Measurements from ENCODE around the gene SLC25A10.

Gene SLC25A10

DNA sequence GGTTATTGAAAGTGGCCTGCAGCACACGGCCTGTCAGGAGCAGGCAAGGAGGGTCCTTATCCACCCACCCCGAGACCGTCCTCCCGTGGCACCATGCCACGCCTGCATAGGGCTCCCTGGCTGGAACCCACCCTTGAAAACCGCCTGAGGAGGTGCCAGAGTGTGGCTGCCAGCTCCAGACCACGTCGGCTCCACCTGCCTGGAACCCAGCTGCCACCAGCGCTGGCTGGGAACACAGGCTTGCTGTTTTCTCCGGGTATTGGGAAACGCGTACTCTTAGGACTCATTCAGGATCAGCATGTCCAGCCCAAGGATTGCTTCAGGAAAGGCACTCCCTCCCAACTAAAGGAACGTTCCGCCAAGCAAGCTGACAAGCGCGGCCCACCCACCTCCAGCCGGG is 35.2 kb upstream of the SLC25A10 start:
- no peaks in the 10 kb centered on the region for H3K9me3 ChIP-seq (ENCODE audit: severe bottlenecking)
- no peaks in the 10 kb centered on the region for H3K27me3 ChIP-seq (ENCODE audit: insufficient read depth, low read depth, severe bottlenecking)
- no peak overlapping the region for H3K4me3 ChIP-seq (ENCODE audit: low read depth, low read length)
- no peak for DNase-seq
- peaks cover 51% of the 10 kb centered on the region for H3K36me3 ChIP-seq
- TF ChIP-seq, protein P1, sequence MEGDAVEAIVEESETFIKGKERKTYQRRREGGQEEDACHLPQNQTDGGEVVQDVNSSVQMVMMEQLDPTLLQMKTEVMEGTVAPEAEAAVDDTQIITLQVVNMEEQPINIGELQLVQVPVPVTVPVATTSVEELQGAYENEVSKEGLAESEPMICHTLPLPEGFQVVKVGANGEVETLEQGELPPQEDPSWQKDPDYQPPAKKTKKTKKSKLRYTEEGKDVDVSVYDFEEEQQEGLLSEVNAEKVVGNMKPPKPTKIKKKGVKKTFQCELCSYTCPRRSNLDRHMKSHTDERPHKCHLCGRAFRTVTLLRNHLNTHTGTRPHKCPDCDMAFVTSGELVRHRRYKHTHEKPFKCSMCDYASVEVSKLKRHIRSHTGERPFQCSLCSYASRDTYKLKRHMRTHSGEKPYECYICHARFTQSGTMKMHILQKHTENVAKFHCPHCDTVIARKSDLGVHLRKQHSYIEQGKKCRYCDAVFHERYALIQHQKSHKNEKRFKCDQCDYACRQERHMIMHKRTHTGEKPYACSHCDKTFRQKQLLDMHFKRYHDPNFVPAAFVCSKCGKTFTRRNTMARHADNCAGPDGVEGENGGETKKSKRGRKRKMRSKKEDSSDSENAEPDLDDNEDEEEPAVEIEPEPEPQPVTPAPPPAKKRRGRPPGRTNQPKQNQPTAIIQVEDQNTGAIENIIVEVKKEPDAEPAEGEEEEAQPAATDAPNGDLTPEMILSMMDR (IDR thresholded peaks at IDR 0.05; ENCODE audit: low read depth, low read length) = no peak
- H3K27ac ChIP-seq = no peak overlapping the region

DNA sequence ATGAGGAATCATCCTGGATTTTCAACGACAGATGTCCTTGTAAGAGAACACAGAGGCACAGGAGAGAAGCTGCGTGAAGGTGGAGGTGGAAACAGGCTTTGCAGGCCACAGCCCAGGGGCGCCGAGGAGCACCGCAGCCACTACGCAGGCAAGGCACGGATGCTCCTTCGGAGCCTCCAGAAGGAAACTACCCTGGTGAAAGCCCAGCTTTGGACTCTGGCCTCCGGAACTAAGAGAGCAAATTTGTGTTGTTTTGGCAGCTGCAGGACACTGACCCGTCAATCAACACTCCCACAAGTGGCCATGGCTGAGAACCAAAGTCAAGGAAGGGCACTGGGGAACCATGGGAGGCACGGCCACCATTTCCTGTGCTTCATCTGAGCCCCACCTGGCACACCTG is 31.9 kb upstream of the SLC25A10 start:
- no peak overlapping the region for H3K27ac ChIP-seq

DNA sequence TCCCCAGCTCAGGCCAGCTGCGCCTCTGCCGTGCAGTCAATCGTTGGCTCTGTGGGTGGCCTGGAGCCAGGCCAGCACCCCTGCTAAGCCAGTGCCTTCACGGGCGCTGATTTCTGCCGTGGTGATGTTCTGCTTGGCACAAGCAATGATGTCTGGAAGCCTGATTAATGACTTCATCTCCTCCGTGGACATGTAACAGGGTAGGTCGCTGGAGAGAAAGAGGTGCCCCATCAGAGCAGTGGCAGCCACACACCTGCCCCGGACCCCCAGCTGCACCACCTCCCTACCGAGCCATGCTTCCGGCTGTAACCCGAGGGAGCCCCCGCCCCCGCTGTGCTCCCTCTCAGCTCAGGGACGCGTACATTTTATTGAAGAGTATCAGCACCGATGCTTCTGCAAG is 30.4 kb upstream of the SLC25A10 start:
- no peak for DNase-seq
- TF ChIP-seq, protein P1 (IDR thresholded peaks at IDR 0.05; ENCODE audit: low read depth, low read length) = no peak
- Histone ChIP-seq H3K4me3 (ENCODE audit: low read depth, low read length) (no peak overlapping the region), H3K36me3 (peaks cover 46% of the 10 kb centered on the region), H3K27ac (no peak overlapping the region), H3K9me3 (ENCODE audit: severe bottlenecking) (no peaks in the 10 kb centered on the region), H3K27me3 (ENCODE audit: insufficient read depth, low read depth, severe bottlenecking) (no peaks in the 10 kb centered on the region)

More for the DNA sequence above, 31.9 kb upstream of the SLC25A10 start:
- Histone ChIP-seq H3K9me3 (ENCODE audit: severe bottlenecking) (no peaks in the 10 kb centered on the region), H3K36me3 (peaks cover 37% of the 10 kb centered on the region), H3K27me3 (ENCODE audit: insufficient read depth, low read depth, severe bottlenecking) (no peaks in the 10 kb centered on the region), H3K4me3 (ENCODE audit: low read depth, low read length) (no peak overlapping the region)
- no peak for DNase-seq
- TF ChIP-seq, protein P1 (IDR thresholded peaks at IDR 0.05; ENCODE audit: low read depth, low read length) = no peak

DNA sequence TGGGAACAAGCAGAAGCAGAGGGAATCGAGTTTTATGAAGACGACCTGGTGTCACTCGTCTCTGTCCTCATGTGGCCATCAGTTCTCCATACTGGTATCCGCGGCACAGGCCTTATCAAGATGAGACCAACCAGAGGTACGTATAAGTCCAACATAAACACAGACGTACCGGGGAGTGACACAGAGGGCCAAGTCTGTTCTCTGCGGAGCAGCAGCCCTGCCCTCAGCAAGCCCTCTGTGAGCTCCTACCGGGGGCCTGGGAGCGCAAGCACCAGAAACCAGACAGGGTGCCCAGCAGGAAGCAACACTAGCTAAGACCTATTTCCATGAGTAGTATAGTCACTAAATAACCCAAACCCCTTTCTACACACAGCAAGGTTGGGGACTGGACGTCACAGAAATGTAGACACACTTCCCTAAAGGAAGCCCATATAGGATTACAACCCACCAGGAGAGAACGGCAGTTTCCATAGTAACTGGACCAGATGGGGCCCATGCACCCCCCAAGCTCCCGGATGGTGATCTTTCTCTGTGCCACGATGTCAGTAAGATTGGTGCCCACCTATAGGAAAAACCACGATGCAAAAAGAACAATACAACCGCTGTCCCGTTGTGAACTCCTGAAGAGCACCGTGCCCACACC is 29.4 kb upstream of the SLC25A10 start:
- H3K9me3 ChIP-seq (ENCODE audit: severe bottlenecking) = no peaks in the 10 kb centered on the region
- DNase-seq = no peak

DNA sequence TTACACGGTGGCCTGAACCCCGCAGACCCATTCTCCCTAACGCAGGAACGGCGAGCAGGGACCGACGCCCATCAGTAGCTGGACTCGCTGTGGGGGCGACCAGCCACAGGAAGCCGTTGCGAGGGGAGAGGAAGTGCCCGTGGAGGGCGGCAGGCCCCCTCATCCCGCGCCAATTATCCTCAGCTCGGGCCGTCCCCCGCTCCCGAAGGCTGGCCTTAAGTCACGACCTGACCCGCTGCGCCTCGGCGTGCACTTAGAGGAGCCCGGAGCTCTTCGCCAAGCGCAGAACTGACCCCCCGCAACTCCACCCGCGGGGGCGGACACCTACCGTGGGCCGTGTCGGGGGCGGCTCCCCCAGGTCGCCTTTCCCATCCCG is 28.9 kb upstream of the SLC25A10 start:
- Histone ChIP-seq H3K4me3 (ENCODE audit: low read depth, low read length) (peak overlapping the region; percentile 97), H3K27ac (peak overlapping the region; percentile 84)
- DNase-seq = peak; percentile 47

More for the DNA sequence above, 29.4 kb upstream of the SLC25A10 start:
- Histone ChIP-seq H3K36me3 (peaks cover 55% of the 10 kb centered on the region), H3K27me3 (ENCODE audit: insufficient read depth, low read depth, severe bottlenecking) (no peaks in the 10 kb centered on the region), H3K4me3 (ENCODE audit: low read depth, low read length) (peak overlapping the region; percentile 97), H3K27ac (peak overlapping the region; percentile 84)
- TF ChIP-seq, protein P1 (IDR thresholded peaks at IDR 0.05; ENCODE audit: low read depth, low read length) = no peak

More for the DNA sequence above, 28.9 kb upstream of the SLC25A10 start:
- H3K9me3 ChIP-seq (ENCODE audit: severe bottlenecking) = no peaks in the 10 kb centered on the region
- peaks cover 60% of the 10 kb centered on the region for H3K36me3 ChIP-seq
- H3K27me3 ChIP-seq (ENCODE audit: insufficient read depth, low read depth, severe bottlenecking) = no peaks in the 10 kb centered on the region
- TF ChIP-seq, protein P1 (IDR thresholded peaks at IDR 0.05; ENCODE audit: low read depth, low read length) = no peak
